Measurements from ENCODE around the gene KPNA6.
"Not testable (repeated sequence)": the region's sequence is repeated elsewhere in the genome, so short reads cannot be mapped to it uniquely, and the experiment has no call there.

KPNA6 gene

GRCh38 chr1:32107742-32108661 is at the start of gene KPNA6:
TSS of gene KPNA6 (plus strand) at chr1:32108056. CDS start at chr1:32108131, 75 bp downstream.
- peak; percentile 78 for DNase-seq (ENCODE audit: insufficient read length, low spot score)
- FAIRE-seq = no peak

- FAIRE-seq (no peak), DNase-seq (ENCODE audit: insufficient read length, low spot score) (no peak)
These were observed 46.9 kb upstream of the KPNA6 start for GRCh38 chr1:32060914-32061313.

- DNase-seq (ENCODE audit: insufficient read length, low spot score) (no peak), FAIRE-seq (no peak)
These were observed 45.0 kb upstream of the KPNA6 start for GRCh38 chr1:32062867-32063230.

- DNase-seq (ENCODE audit: insufficient read length, low spot score) = peak; percentile 58
- FAIRE-seq = no peak
These were observed 44.6 kb upstream of the KPNA6 start for GRCh38 chr1:32063261-32063681.

- FAIRE-seq; DNase-seq (ENCODE audit: insufficient read length, low spot score): not testable (repeated sequence)
These were observed 42.0 kb upstream of the KPNA6 start for GRCh38 chr1:32065613-32066488.

GRCh38 chr1:32066489-32066873 is 41.4 kb upstream of the KPNA6 start:
- peak; percentile 41 for DNase-seq (ENCODE audit: insufficient read length, low spot score)
- FAIRE-seq = no peak

GRCh38 chr1:32068957-32069588 is 38.8 kb upstream of the KPNA6 start:
- DNase-seq (ENCODE audit: insufficient read length, low spot score) (no peak), FAIRE-seq (no peak)

GRCh38 chr1:32071758-32072621 is 35.9 kb upstream of the KPNA6 start:
- no peak for DNase-seq (ENCODE audit: insufficient read length, low spot score)

GRCh38 chr1:32072622-32073298 is 35.1 kb upstream of the KPNA6 start, which contains the start of gene TMEM39B:
TSS of gene TMEM39B (plus strand) at chr1:32072939. CDS start at chr1:32073048, 109 bp downstream.
- DNase-seq (ENCODE audit: insufficient read length, low spot score) = peak; percentile 87
- FAIRE-seq = peak; percentile 31

More at GRCh38 chr1:32071758-32072621, 35.9 kb upstream of the KPNA6 start:
- no peak for FAIRE-seq

- no peak for FAIRE-seq
- no peak for DNase-seq (ENCODE audit: insufficient read length, low spot score)
These were observed 34.3 kb upstream of the KPNA6 start for GRCh38 chr1:32073299-32074229.

GRCh38 chr1:32074841-32075240 is 33.0 kb upstream of the KPNA6 start:
- FAIRE-seq = no peak
- DNase-seq (ENCODE audit: insufficient read length, low spot score) = no peak

- FAIRE-seq (no peak), DNase-seq (ENCODE audit: insufficient read length, low spot score) (no peak)
These were observed 30.4 kb upstream of the KPNA6 start for GRCh38 chr1:32077451-32077850.

- no peak for FAIRE-seq
- no peak for DNase-seq (ENCODE audit: insufficient read length, low spot score)
These were observed 25.8 kb upstream of the KPNA6 start for GRCh38 chr1:32082022-32082421.

GRCh38 chr1:32086381-32086780 is 21.5 kb upstream of the KPNA6 start:
- DNase-seq (ENCODE audit: insufficient read length, low spot score); FAIRE-seq: not testable (repeated sequence)

- DNase-seq (ENCODE audit: insufficient read length, low spot score) = no peak
- FAIRE-seq = no peak
These were observed 16.7 kb upstream of the KPNA6 start for GRCh38 chr1:32091176-32091575.

- DNase-seq (ENCODE audit: insufficient read length, low spot score) = no peak
- FAIRE-seq = no peak
These were observed 16.3 kb upstream of the KPNA6 start for GRCh38 chr1:32091591-32091990.

- FAIRE-seq = no peak
These were observed 12.9 kb upstream of the KPNA6 start for GRCh38 chr1:32094746-32095521.

More at GRCh38 chr1:32094746-32095521, 12.9 kb upstream of the KPNA6 start:
- no peak for DNase-seq (ENCODE audit: insufficient read length, low spot score)
